Measurements from ENCODE around the gene ZNF70. TPM values are rescaled to one million over a fixed set of nuclear protein-coding genes. Genes with fewer than 3 reads are reported as not detected.

Gene ZNF70
- total and polyA plus RNA-seq, 10 of the 15 experiments (the other 5 are each of a cell fraction or from before 2014, with no cell fraction given), result 0.15 to 2.3 (median 0.85) TPM

DNA sequence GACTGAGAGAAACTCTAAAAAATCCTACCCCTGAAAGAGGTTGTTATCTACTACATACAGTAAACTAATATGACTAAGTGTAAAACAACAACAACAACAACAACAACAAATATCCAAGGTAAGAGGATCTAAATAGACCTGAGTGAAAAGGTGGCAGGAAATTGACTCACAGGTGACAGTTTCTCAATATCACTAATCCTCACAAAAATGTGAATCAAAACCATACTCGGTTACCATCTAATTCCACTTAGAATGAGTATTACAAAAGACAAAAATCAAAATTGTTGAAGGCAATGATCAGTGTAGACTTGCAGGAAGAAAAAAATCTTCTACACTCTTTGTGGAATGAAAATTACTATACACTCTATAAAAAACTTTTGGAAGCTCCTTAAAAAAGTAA is 42.6 kb downstream of the ZNF70 start (continued):
- TF ChIP-seq, protein P1, sequence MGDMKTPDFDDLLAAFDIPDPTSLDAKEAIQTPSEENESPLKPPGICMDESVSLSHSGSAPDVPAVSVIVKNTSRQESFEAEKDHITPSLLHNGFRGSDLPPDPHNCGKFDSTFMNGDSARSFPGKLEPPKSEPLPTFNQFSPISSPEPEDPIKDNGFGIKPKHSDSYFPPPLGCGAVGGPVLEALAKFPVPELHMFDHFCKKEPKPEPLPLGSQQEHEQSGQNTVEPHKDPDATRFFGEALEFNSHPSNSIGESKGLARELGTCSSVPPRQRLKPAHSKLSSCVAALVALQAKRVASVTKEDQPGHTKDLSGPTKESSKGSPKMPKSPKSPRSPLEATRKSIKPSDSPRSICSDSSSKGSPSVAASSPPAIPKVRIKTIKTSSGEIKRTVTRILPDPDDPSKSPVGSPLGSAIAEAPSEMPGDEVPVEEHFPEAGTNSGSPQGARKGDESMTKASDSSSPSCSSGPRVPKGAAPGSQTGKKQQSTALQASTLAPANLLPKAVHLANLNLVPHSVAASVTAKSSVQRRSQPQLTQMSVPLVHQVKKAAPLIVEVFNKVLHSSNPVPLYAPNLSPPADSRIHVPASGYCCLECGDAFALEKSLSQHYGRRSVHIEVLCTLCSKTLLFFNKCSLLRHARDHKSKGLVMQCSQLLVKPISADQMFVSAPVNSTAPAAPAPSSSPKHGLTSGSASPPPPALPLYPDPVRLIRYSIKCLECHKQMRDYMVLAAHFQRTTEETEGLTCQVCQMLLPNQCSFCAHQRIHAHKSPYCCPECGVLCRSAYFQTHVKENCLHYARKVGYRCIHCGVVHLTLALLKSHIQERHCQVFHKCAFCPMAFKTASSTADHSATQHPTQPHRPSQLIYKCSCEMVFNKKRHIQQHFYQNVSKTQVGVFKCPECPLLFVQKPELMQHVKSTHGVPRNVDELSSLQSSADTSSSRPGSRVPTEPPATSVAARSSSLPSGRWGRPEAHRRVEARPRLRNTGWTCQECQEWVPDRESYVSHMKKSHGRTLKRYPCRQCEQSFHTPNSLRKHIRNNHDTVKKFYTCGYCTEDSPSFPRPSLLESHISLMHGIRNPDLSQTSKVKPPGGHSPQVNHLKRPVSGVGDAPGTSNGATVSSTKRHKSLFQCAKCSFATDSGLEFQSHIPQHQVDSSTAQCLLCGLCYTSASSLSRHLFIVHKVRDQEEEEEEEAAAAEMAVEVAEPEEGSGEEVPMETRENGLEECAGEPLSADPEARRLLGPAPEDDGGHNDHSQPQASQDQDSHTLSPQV (IDR thresholded peaks at IDR 0.05), result no peak
- TF ChIP-seq, protein P2, sequence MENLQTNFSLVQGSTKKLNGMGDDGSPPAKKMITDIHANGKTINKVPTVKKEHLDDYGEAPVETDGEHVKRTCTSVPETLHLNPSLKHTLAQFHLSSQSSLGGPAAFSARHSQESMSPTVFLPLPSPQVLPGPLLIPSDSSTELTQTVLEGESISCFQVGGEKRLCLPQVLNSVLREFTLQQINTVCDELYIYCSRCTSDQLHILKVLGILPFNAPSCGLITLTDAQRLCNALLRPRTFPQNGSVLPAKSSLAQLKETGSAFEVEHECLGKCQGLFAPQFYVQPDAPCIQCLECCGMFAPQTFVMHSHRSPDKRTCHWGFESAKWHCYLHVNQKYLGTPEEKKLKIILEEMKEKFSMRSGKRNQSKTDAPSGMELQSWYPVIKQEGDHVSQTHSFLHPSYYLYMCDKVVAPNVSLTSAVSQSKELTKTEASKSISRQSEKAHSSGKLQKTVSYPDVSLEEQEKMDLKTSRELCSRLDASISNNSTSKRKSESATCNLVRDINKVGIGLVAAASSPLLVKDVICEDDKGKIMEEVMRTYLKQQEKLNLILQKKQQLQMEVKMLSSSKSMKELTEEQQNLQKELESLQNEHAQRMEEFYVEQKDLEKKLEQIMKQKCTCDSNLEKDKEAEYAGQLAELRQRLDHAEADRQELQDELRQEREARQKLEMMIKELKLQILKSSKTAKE (IDR thresholded peaks at IDR 0.05; ENCODE audit: low read depth, poor library complexity, severe bottlenecking), result no peak
- TF ChIP-seq RUNX3 (IDR thresholded peaks at IDR 0.05; ENCODE audit: low read length) (peak; percentile 65), NR2F1 (conservative IDR thresholded peaks at IDR 0.05) (no peak), RAD51 (IDR thresholded peaks at IDR 0.05) (no peak), CREM (IDR thresholded peaks at IDR 0.05; ENCODE audit: low read depth) (peak; percentile 61; the same call in 1 of the 2 replicates), SREBF2 (IDR thresholded peaks at IDR 0.05; ENCODE audit: low read length) (no peak), EGR1 (IDR thresholded peaks at IDR 0.05; ENCODE audit: borderline replicate concordance in 1 of 2, low read depth in 2 of 2, low read length in 2 of 2) (no peak), MEF2A (IDR thresholded peaks at IDR 0.05; ENCODE audit: insufficient read depth, low read depth, low read length) (no peak), NFIC (IDR thresholded peaks at IDR 0.05; ENCODE audit: low read depth, low read length) (peak; percentile 85; the same call in 1 of the 2 replicates), HDAC6 (IDR thresholded peaks at IDR 0.05; ENCODE audit: unreplicated experiment) (no peak), TCF7 (IDR thresholded peaks at IDR 0.05; ENCODE audit: borderline replicate concordance) (no peak), MTA2 (IDR thresholded peaks at IDR 0.05; ENCODE audit: low read depth) (no peak)
- TF ChIP-seq, protein P3, sequence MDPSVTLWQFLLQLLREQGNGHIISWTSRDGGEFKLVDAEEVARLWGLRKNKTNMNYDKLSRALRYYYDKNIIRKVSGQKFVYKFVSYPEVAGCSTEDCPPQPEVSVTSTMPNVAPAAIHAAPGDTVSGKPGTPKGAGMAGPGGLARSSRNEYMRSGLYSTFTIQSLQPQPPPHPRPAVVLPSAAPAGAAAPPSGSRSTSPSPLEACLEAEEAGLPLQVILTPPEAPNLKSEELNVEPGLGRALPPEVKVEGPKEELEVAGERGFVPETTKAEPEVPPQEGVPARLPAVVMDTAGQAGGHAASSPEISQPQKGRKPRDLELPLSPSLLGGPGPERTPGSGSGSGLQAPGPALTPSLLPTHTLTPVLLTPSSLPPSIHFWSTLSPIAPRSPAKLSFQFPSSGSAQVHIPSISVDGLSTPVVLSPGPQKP (IDR thresholded peaks at IDR 0.05; ENCODE audit: low read depth, low read length), result no peak
- TF ChIP-seq, protein P4, sequence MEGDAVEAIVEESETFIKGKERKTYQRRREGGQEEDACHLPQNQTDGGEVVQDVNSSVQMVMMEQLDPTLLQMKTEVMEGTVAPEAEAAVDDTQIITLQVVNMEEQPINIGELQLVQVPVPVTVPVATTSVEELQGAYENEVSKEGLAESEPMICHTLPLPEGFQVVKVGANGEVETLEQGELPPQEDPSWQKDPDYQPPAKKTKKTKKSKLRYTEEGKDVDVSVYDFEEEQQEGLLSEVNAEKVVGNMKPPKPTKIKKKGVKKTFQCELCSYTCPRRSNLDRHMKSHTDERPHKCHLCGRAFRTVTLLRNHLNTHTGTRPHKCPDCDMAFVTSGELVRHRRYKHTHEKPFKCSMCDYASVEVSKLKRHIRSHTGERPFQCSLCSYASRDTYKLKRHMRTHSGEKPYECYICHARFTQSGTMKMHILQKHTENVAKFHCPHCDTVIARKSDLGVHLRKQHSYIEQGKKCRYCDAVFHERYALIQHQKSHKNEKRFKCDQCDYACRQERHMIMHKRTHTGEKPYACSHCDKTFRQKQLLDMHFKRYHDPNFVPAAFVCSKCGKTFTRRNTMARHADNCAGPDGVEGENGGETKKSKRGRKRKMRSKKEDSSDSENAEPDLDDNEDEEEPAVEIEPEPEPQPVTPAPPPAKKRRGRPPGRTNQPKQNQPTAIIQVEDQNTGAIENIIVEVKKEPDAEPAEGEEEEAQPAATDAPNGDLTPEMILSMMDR (IDR thresholded peaks at IDR 0.05 in 2 of 3, conservative IDR thresholded peaks at IDR 0.05 in 1 of 3; ENCODE audit: control insufficient read depth in 2 of 3, extremely low read depth in 1 of 3, insufficient read depth in 1 of 3, low read depth in 3 of 3, low read length in 3 of 3), result no peak
- TF ChIP-seq, protein P5, sequence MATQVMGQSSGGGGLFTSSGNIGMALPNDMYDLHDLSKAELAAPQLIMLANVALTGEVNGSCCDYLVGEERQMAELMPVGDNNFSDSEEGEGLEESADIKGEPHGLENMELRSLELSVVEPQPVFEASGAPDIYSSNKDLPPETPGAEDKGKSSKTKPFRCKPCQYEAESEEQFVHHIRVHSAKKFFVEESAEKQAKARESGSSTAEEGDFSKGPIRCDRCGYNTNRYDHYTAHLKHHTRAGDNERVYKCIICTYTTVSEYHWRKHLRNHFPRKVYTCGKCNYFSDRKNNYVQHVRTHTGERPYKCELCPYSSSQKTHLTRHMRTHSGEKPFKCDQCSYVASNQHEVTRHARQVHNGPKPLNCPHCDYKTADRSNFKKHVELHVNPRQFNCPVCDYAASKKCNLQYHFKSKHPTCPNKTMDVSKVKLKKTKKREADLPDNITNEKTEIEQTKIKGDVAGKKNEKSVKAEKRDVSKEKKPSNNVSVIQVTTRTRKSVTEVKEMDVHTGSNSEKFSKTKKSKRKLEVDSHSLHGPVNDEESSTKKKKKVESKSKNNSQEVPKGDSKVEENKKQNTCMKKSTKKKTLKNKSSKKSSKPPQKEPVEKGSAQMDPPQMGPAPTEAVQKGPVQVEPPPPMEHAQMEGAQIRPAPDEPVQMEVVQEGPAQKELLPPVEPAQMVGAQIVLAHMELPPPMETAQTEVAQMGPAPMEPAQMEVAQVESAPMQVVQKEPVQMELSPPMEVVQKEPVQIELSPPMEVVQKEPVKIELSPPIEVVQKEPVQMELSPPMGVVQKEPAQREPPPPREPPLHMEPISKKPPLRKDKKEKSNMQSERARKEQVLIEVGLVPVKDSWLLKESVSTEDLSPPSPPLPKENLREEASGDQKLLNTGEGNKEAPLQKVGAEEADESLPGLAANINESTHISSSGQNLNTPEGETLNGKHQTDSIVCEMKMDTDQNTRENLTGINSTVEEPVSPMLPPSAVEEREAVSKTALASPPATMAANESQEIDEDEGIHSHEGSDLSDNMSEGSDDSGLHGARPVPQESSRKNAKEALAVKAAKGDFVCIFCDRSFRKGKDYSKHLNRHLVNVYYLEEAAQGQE (IDR thresholded peaks at IDR 0.05; ENCODE audit: low read depth, low read length), result no peak
